HEK293 (cell line): Measurements from ENCODE around the gene GHRHR.

ENCODE experiments used
- ZNF366 ChIP-seq: fragments of 450-650 bp; formaldehyde crosslinking; conservative IDR thresholded peaks from 2 replicates; pipeline ENCODE4 v1.5.1; 2016; ENCODE audit warnings: missing biosample characterization, missing genetic modification characterization
- ZNF585B ChIP-seq: fragments of 450-650 bp; formaldehyde crosslinking; IDR thresholded peaks from 2 replicates; pipeline ENCODE4 v1.5.1; 2016; ENCODE audit warnings: missing biosample characterization, missing genetic modification characterization
- ZNF660 ChIP-seq: fragments of 450-650 bp; IDR thresholded peaks from 2 replicates; pipeline ENCODE4 v1.5.1; 2018; ENCODE audit warnings: missing biosample characterization, mild to moderate bottlenecking, missing genetic modification characterization
- ZNF785 ChIP-seq: fragments of 450-650 bp; formaldehyde crosslinking; IDR thresholded peaks from 2 replicates; pipeline ENCODE4 v1.5.1; 2016; ENCODE audit warnings: missing biosample characterization, missing genetic modification characterization
- TF ChIP-seq, protein P1 (sequence below): fragments of 450-650 bp; formaldehyde crosslinking; IDR thresholded peaks from 2 replicates; pipeline ENCODE4 v1.5.1; 2016; ENCODE audit warnings: missing biosample characterization, missing genetic modification characterization
- TF ChIP-seq, protein P2 (sequence below): fragments of 450-650 bp; formaldehyde crosslinking; IDR thresholded peaks from 2 replicates; pipeline ENCODE4 v1.5.1; 2017; ENCODE audit warnings: missing biosample characterization, missing genetic modification characterization
- TF ChIP-seq, protein P3 (sequence below): fragments of 450-650 bp; formaldehyde crosslinking; IDR thresholded peaks from 2 replicates; pipeline ENCODE4 v1.5.1; 2017; ENCODE audit warnings: missing biosample characterization, missing genetic modification characterization

DNA sequence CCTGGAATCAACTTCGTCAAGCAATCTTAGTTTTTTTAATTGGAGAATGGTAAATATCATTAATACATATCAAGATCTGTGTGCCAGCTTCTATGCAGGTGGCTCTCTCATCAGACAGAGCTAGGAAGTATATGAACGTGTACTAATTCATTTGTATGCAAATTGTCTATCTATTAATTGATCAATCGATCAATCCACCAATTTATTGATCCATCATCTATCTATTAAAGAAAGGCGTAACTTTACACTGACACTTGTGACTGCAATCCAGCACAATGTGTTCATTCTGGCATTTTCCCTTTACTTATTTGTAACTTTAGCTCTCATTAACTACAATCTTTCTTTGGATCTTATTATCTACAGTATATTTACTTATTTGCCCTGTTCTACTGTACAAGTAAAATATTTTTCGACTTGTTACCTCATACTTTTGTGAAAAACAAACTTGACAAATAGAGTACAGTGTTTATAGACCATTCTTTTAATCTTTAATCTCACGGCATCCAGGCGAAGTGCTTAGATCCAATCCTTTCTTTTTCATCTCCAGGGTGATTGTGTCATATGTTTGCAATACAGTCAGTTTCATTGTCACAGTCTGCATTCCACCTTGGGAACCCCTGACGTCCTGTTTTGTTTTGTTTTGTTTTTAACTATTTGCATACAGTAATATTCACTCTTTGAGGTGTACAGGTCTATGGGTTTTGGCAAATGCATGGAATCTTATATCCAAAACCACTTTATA lies 22.0 kb upstream of the GHRHR start:
- TF ChIP-seq, protein P1, sequence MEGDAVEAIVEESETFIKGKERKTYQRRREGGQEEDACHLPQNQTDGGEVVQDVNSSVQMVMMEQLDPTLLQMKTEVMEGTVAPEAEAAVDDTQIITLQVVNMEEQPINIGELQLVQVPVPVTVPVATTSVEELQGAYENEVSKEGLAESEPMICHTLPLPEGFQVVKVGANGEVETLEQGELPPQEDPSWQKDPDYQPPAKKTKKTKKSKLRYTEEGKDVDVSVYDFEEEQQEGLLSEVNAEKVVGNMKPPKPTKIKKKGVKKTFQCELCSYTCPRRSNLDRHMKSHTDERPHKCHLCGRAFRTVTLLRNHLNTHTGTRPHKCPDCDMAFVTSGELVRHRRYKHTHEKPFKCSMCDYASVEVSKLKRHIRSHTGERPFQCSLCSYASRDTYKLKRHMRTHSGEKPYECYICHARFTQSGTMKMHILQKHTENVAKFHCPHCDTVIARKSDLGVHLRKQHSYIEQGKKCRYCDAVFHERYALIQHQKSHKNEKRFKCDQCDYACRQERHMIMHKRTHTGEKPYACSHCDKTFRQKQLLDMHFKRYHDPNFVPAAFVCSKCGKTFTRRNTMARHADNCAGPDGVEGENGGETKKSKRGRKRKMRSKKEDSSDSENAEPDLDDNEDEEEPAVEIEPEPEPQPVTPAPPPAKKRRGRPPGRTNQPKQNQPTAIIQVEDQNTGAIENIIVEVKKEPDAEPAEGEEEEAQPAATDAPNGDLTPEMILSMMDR (tag by site-specific recombination), result no peak
- TF ChIP-seq, protein P2, sequence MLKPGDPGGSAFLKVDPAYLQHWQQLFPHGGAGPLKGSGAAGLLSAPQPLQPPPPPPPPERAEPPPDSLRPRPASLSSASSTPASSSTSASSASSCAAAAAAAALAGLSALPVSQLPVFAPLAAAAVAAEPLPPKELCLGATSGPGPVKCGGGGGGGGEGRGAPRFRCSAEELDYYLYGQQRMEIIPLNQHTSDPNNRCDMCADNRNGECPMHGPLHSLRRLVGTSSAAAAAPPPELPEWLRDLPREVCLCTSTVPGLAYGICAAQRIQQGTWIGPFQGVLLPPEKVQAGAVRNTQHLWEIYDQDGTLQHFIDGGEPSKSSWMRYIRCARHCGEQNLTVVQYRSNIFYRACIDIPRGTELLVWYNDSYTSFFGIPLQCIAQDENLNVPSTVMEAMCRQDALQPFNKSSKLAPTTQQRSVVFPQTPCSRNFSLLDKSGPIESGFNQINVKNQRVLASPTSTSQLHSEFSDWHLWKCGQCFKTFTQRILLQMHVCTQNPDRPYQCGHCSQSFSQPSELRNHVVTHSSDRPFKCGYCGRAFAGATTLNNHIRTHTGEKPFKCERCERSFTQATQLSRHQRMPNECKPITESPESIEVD (tag by site-specific recombination), result no peak
- TF ChIP-seq ZNF785, result no peak
- TF ChIP-seq ZNF585B (tag by site-specific recombination), result no peak
- TF ChIP-seq ZNF660 (tag by site-specific recombination), result no peak
- TF ChIP-seq ZNF366 (tag by site-specific recombination), result no peak
- TF ChIP-seq, protein P3, sequence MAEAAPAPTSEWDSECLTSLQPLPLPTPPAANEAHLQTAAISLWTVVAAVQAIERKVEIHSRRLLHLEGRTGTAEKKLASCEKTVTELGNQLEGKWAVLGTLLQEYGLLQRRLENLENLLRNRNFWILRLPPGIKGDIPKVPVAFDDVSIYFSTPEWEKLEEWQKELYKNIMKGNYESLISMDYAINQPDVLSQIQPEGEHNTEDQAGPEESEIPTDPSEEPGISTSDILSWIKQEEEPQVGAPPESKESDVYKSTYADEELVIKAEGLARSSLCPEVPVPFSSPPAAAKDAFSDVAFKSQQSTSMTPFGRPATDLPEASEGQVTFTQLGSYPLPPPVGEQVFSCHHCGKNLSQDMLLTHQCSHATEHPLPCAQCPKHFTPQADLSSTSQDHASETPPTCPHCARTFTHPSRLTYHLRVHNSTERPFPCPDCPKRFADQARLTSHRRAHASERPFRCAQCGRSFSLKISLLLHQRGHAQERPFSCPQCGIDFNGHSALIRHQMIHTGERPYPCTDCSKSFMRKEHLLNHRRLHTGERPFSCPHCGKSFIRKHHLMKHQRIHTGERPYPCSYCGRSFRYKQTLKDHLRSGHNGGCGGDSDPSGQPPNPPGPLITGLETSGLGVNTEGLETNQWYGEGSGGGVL, result no peak
